ENCODE data around the gene PTPRN.

The PTPRN gene

GRCh38 chr2:219309278-219309677 is at the start of gene PTPRN:
PTPRN (minus strand) TSS chr2:219309401; CDS start chr2:219309332, 69 bp downstream.
- peaks cover 26% of the 10 kb centered on the region for H3K27me3 ChIP-seq (ENCODE audit: insufficient read depth, low read length)
- peak within 1 kb of the TSS; percentile 77 for H3K4me3 ChIP-seq (ENCODE audit: low read depth, low read length)
- H3K79me2 ChIP-seq (ENCODE audit: control insufficient read depth, insufficient read depth, low read length, unreplicated experiment), result no peaks in the 10 kb centered on the region
- H3K36me3 ChIP-seq (ENCODE audit: insufficient read depth, low read length), result no peaks in the 10 kb centered on the region
- peak within 1 kb of the TSS; percentile 72 for H3K27ac ChIP-seq (ENCODE audit: low read depth, low read length)
- peak within 1 kb of the TSS; percentile 29 for H2AFZ ChIP-seq (ENCODE audit: low read length, unreplicated experiment)
- H3K4me1 ChIP-seq (ENCODE audit: control insufficient read depth, insufficient read depth, low read length, unreplicated experiment), result peaks cover 5% of the 10 kb centered on the region

DNA sequence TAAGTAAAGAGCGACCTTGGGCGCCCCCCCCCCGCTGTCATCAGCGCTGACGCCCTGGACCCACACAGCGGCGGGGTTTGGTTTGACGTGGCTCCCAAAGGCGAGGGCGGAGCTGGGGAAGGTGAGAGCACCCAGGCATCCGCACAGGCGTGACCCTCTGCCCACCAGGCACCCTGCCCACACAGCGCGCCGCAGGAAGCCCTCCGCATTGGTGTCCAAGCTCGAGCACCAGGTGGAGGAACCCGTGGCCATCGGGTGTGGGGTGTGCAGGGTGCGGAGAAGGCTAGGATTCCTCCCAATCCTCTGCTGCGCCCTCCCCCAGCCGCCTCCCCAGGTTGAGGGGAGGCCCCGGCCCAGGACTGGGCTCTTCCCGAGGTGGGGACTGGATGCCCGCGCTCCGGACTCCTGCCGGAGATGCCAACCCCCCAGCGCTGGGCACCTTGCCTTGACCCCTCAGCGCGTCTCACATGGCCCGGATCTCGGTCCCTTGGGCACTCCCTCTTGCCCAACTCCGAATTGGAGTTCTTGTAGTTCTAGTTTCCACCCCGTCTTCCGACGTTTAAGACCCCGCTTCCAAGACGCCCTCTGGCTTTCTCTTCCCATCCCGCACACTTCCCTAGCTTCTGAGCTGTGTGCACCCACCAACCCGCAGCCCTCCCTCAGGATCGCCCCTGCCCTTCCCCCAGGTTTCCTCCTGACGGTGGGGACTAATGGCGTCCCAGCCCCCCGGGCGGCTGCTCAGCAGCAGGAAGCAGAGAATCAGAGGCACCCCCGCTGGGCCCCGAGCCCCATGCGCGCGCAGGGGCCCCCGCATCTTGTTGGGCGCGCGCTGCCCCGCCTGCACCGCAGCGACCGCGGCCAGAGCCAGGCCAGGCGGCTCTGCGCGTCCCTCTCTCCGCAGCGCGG is 49.2 kb upstream of the PTPRN start:
- H3K27me3 ChIP-seq (ENCODE audit: insufficient read depth, low read length), result peaks cover 46% of the 10 kb centered on the region
- no peaks in the 10 kb centered on the region for H3K79me2 ChIP-seq (ENCODE audit: control insufficient read depth, insufficient read depth, low read length, unreplicated experiment)
- H3K36me3 ChIP-seq (ENCODE audit: insufficient read depth, low read length), result no peaks in the 10 kb centered on the region
- peak overlapping the region; percentile 65 for H3K4me3 ChIP-seq (ENCODE audit: low read depth, low read length)
- peaks cover 9% of the 10 kb centered on the region for H3K4me1 ChIP-seq (ENCODE audit: control insufficient read depth, insufficient read depth, low read length, unreplicated experiment)
- H2AFZ ChIP-seq (ENCODE audit: low read length, unreplicated experiment), result no peak overlapping the region
- H3K27ac ChIP-seq (ENCODE audit: low read depth, low read length), result no peak overlapping the region

GRCh38 chr2:219356834-219357233 is 47.6 kb upstream of the PTPRN start:
- peaks cover 2% of the 10 kb centered on the region for H3K4me1 ChIP-seq (ENCODE audit: control insufficient read depth, insufficient read depth, low read length, unreplicated experiment)
- no peak overlapping the region for H3K4me3 ChIP-seq (ENCODE audit: low read depth, low read length)
- no peaks in the 10 kb centered on the region for H3K36me3 ChIP-seq (ENCODE audit: insufficient read depth, low read length)
- H3K79me2 ChIP-seq (ENCODE audit: control insufficient read depth, insufficient read depth, low read length, unreplicated experiment), result no peaks in the 10 kb centered on the region
- H3K27me3 ChIP-seq (ENCODE audit: insufficient read depth, low read length), result peaks cover 46% of the 10 kb centered on the region
- no peak overlapping the region for H3K27ac ChIP-seq (ENCODE audit: low read depth, low read length)
- no peak overlapping the region for H2AFZ ChIP-seq (ENCODE audit: low read length, unreplicated experiment)

- Histone ChIP-seq H3K27ac (ENCODE audit: low read depth, low read length) (no peak overlapping the region), H3K4me1 (ENCODE audit: control insufficient read depth, insufficient read depth, low read length, unreplicated experiment) (peaks cover 6% of the 10 kb centered on the region), H3K79me2 (ENCODE audit: control insufficient read depth, insufficient read depth, low read length, unreplicated experiment) (no peaks in the 10 kb centered on the region), H3K27me3 (ENCODE audit: insufficient read depth, low read length) (peaks cover 36% of the 10 kb centered on the region), H2AFZ (ENCODE audit: low read length, unreplicated experiment) (no peak overlapping the region), H3K4me3 (ENCODE audit: low read depth, low read length) (no peak overlapping the region), H3K36me3 (ENCODE audit: insufficient read depth, low read length) (no peaks in the 10 kb centered on the region)
Measured at GRCh38 chr2:219354582-219354981, 45.4 kb upstream of the PTPRN start.

DNA sequence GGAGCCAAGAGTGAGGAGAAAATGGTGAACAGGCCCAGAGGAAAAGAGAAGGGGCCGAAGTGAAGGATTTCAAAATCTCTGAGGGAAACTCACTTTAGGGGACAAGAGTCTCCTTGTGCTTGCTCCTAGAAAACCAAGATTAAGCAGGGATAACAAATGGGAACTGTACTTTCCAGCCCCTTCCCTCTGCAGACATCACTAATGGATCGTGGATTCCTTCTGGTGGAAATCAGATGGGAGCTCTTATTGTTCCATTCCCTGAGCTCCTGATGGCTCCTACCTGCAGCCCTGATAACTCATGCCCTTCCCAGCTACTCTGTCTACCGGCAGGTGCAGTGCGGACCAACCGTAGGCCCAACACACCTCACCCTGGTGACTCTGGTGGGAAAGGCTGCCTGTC is 43.9 kb upstream of the PTPRN start:
- peaks cover 4% of the 10 kb centered on the region for H3K4me1 ChIP-seq (ENCODE audit: control insufficient read depth, insufficient read depth, low read length, unreplicated experiment)
- no peak overlapping the region for H2AFZ ChIP-seq (ENCODE audit: low read length, unreplicated experiment)
- H3K27ac ChIP-seq (ENCODE audit: low read depth, low read length), result no peak overlapping the region
- no peak overlapping the region for H3K4me3 ChIP-seq (ENCODE audit: low read depth, low read length)
- H3K27me3 ChIP-seq (ENCODE audit: insufficient read depth, low read length), result peaks cover 30% of the 10 kb centered on the region
- H3K79me2 ChIP-seq (ENCODE audit: control insufficient read depth, insufficient read depth, low read length, unreplicated experiment), result no peaks in the 10 kb centered on the region
- no peaks in the 10 kb centered on the region for H3K36me3 ChIP-seq (ENCODE audit: insufficient read depth, low read length)

DNA sequence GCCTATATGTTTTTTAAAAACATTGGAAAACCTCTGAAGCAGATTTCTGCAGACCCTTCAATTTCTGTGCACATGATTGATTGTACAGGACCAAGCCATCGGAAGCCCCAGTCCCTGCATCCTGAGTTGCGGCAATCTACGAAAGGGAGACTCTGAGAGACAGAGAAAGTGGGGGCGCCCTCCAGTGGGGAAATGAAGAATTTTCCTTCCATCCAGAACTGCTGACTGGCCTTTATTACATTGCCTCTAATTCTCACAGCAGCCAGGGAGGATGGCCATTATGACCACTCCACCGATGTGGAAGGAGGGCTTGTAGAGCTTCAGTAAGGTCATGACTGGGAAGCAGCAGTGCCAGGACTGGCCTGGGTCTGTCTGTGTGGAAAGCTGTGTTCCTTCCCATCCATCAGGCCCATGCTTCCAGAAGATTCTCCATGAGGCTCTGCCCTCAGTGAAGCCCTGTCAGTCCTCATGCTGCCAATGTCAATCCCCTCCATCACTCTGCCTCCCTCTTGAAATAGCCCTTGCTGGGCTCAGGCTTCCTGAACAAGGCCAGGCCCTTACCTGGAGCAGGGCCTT is 43.3 kb upstream of the PTPRN start:
- Histone ChIP-seq H2AFZ (ENCODE audit: low read length, unreplicated experiment) (no peak overlapping the region), H3K27me3 (ENCODE audit: insufficient read depth, low read length) (peaks cover 28% of the 10 kb centered on the region)

GRCh38 chr2:219350710-219351221 is 41.6 kb upstream of the PTPRN start:
- Histone ChIP-seq H3K4me1 (ENCODE audit: control insufficient read depth, insufficient read depth, low read length, unreplicated experiment) (peaks cover 4% of the 10 kb centered on the region), H3K4me3 (ENCODE audit: low read depth, low read length) (no peak overlapping the region), H3K27ac (ENCODE audit: low read depth, low read length) (no peak overlapping the region), H3K36me3 (ENCODE audit: insufficient read depth, low read length) (no peaks in the 10 kb centered on the region), H3K79me2 (ENCODE audit: control insufficient read depth, insufficient read depth, low read length, unreplicated experiment) (no peaks in the 10 kb centered on the region), H3K27me3 (ENCODE audit: insufficient read depth, low read length) (peaks cover 27% of the 10 kb centered on the region), H2AFZ (ENCODE audit: low read length, unreplicated experiment) (no peak overlapping the region)

More for the DNA sequence above, 43.3 kb upstream of the PTPRN start:
- Histone ChIP-seq H3K4me1 (ENCODE audit: control insufficient read depth, insufficient read depth, low read length, unreplicated experiment) (peaks cover 4% of the 10 kb centered on the region), H3K4me3 (ENCODE audit: low read depth, low read length) (no peak overlapping the region), H3K27ac (ENCODE audit: low read depth, low read length) (no peak overlapping the region), H3K79me2 (ENCODE audit: control insufficient read depth, insufficient read depth, low read length, unreplicated experiment) (no peaks in the 10 kb centered on the region), H3K36me3 (ENCODE audit: insufficient read depth, low read length) (no peaks in the 10 kb centered on the region)

- no peaks in the 10 kb centered on the region for H3K36me3 ChIP-seq (ENCODE audit: insufficient read depth, low read length)
- H3K4me1 ChIP-seq (ENCODE audit: control insufficient read depth, insufficient read depth, low read length, unreplicated experiment), result peaks cover 4% of the 10 kb centered on the region
- no peak overlapping the region for H2AFZ ChIP-seq (ENCODE audit: low read length, unreplicated experiment)
- H3K27me3 ChIP-seq (ENCODE audit: insufficient read depth, low read length), result peaks cover 30% of the 10 kb centered on the region
- H3K79me2 ChIP-seq (ENCODE audit: control insufficient read depth, insufficient read depth, low read length, unreplicated experiment), result no peaks in the 10 kb centered on the region
- no peak overlapping the region for H3K27ac ChIP-seq (ENCODE audit: low read depth, low read length)
- no peak overlapping the region for H3K4me3 ChIP-seq (ENCODE audit: low read depth, low read length)
Measured at GRCh38 chr2:219350215-219350614, 41.0 kb upstream of the PTPRN start.

DNA sequence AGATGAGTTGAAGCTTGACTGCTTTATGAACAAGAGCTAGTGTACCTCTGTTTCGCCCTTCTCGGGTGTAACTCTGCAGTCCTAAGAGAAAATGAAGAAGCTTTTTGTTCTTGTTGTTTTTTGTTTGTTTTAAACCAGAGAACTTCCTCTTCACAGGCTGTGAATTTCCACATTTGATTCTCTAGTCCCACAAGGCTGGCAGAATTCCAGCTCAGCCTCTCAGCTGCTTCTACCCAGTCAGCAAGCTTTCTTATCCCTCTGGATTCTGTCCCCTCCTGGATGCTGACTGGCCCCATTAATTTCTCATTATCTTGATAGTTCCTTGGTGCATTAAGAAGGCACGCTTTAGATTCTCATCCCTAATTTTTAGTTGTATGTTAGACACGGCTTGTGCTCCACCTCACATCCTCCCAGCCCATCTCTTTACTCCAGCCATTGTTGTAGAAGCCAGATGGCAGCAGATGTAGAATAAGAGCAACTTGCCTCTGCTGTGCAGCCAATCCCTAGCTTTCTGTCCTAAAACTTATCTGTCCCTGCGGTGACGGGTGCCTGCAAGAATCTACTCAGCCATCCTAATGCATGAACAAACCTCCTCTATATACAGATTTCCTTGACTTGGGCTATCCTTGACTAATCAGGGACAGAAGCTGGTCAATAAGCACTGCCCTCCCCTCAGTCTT is 35.7 kb upstream of the PTPRN start:
- Histone ChIP-seq H3K36me3 (ENCODE audit: insufficient read depth, low read length) (no peaks in the 10 kb centered on the region), H3K27ac (ENCODE audit: low read depth, low read length) (no peak overlapping the region), H3K79me2 (ENCODE audit: control insufficient read depth, insufficient read depth, low read length, unreplicated experiment) (no peaks in the 10 kb centered on the region), H3K4me3 (ENCODE audit: low read depth, low read length) (no peak overlapping the region), H3K4me1 (ENCODE audit: control insufficient read depth, insufficient read depth, low read length, unreplicated experiment) (no peaks in the 10 kb centered on the region), H3K27me3 (ENCODE audit: insufficient read depth, low read length) (peaks cover 45% of the 10 kb centered on the region), H2AFZ (ENCODE audit: low read length, unreplicated experiment) (no peak overlapping the region)

- no peak overlapping the region for H3K27ac ChIP-seq (ENCODE audit: low read depth, low read length)
- H3K79me2 ChIP-seq (ENCODE audit: control insufficient read depth, insufficient read depth, low read length, unreplicated experiment), result no peaks in the 10 kb centered on the region
- H3K4me1 ChIP-seq (ENCODE audit: control insufficient read depth, insufficient read depth, low read length, unreplicated experiment), result no peaks in the 10 kb centered on the region
- no peak overlapping the region for H3K4me3 ChIP-seq (ENCODE audit: low read depth, low read length)
- H2AFZ ChIP-seq (ENCODE audit: low read length, unreplicated experiment), result no peak overlapping the region
- no peaks in the 10 kb centered on the region for H3K36me3 ChIP-seq (ENCODE audit: insufficient read depth, low read length)
- H3K27me3 ChIP-seq (ENCODE audit: insufficient read depth, low read length), result peaks cover 95% of the 10 kb centered on the region
Measured at GRCh38 chr2:219335373-219335786, 26.2 kb upstream of the PTPRN start.

All from ACC112 (cell line).